Stimulated activated CD4-positive, alpha-beta T cell treated with anti-CD3 and anti-CD28 coated beads, Interleukin-1b, Interleukin-23, amount 100 ng/mL, for 4 hours (primary cell): ENCODE measurements around the gene ERGIC3.
"Not testable (repeated sequence)": the region's sequence is repeated elsewhere in the genome, so short reads cannot be mapped to it uniquely, and the experiment has no call there.

ENCODE experiments used
- DNase-seq, 2 donors: peaks; one replicate each; pipeline ENCODE4 v3.0.0-alpha.2; 2020; ENCODE audit warnings: low read depth in 2 of 2

The ERGIC3 gene

GRCh38 chr20:35517767-35518166, 24.1 kb upstream of the ERGIC3 start:
- not testable (repeated sequence) for DNase-seq

- no peak for DNase-seq
Measured at GRCh38 chr20:35518955-35519354, 22.9 kb upstream of the ERGIC3 start.

- DNase-seq, result peak in 1 of 2 donors; percentile 7
Measured at GRCh38 chr20:35523298-35523888, 18.5 kb upstream of the ERGIC3 start.

DNA sequence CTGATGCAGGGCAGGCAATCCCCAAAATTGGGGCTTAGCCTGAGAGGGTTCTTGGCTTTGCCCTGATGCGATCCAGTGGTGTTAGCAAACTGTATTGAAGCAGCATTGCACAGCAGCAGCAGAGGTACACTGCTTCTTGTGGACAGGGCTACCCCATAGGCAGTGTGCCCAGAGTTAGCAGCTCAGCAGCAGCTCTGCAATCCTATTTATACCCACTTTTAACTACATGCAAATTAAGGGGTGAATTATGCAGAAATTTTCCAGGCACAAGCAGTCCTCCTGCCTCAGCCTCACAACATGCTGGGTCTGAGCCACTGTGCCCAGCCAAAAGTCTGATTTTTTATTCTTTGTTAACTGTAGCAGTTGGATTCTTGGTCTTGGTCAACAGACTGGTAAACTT, 16.2 kb upstream of the ERGIC3 start:
- DNase-seq, result no peak

GRCh38 chr20:35527122-35527769, 14.6 kb upstream of the ERGIC3 start:
- no peak for DNase-seq

GRCh38 chr20:35529552-35529951, 12.3 kb upstream of the ERGIC3 start, which contains the start of gene C20orf173:
TSS of gene C20orf173 (minus strand) at chr20:35529652. CDS start at chr20:35529373, 279 bp downstream.
- no peak for DNase-seq

- no peak for DNase-seq
Measured at GRCh38 chr20:35539756-35540212, 2.1 kb upstream of the ERGIC3 start.

GRCh38 chr20:35541118-35541782, 628 bp upstream of the ERGIC3 start:
- DNase-seq, result no peak

- no peak for DNase-seq
Measured at GRCh38 chr20:35542990-35543389, 1.1 kb downstream of the ERGIC3 start.

DNA sequence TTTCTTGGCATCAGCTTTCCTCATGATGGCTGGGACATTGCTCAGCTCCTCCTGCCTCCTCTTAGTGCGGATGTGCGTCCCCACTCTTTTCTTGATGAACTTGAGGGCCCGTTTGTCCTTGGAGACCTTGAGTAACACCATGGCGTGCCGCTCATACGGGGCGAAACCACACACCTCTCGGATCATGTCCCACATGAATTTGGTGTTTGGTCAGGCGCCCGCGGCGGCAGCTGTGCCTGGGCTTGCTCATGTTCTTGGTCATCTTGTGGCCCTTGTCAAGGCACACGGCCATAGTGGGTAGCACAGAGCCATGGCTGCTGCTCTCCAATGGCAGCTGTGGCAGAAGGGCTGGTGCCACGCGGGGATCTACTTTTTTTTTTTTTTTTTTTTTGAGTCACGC, 2.6 kb downstream of the ERGIC3 start:
- DNase-seq, result no peak

- DNase-seq, result not testable (repeated sequence)
Measured at GRCh38 chr20:35544941-35545340, 3.1 kb downstream of the ERGIC3 start.

DNA sequence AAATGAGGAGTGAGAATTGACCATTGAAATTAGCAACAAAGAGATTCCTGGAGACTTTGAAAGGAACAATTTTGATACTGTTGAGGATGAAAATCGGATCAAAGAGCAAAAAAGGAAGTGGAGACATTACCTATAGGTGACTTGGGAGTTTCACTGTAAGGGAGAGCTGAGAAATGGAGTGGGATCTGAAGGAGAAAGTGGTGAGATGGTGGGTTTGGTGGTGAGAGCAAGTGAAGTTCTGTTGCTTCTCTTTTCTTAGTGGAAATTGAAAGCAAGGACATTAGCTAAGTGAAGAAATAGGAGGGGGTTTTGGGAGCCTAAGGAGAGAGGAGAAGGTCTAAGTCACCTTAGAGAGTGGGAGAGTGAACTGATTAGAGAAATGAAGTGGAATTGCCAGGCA, 4.2 kb downstream of the ERGIC3 start:
- no peak for DNase-seq

DNA sequence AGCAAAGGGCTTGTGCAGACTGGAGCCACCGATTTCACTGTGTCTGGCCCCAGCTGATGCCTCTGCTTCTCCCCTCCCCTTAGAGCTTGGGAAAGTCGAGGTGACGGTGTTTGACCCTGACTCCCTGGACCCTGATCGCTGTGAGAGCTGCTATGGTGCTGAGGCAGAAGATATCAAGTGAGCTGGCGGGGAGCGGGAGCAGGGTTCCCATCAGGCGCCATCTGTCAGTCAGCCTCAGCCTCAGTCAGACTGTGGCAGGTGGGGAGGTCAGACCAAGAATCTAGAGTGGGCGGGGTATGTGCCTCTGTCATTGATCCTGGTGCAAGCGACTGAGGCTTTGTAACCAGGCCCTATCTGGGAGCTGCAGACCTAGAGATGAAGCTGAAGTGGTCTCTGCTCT, 5.5 kb downstream of the ERGIC3 start:
- no peak for DNase-seq

- no peak for DNase-seq
Measured at GRCh38 chr20:35551503-35551902, 9.6 kb downstream of the ERGIC3 start.

- DNase-seq, result no peak
Measured at GRCh38 chr20:35552914-35553313, 11.0 kb downstream of the ERGIC3 start.

DNA sequence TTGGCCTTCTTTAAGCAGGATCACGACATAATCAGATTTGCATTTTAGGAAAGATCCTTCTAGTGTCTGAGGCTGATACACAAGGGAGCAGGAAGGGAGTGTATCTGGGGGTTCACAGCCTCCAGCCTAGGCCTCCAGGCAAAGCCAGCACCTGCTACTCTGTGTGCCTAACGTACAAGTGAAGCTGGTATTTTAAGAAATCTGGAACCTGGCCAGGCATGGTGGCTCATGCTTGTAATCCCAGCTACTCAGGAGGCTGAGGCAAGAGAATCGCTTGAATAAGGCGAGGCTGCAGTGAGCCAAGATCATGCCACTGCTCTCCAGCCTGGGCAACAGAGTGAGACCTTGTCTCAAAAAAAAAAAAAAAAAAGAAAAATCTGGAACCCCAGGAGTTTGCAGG, 13.6 kb downstream of the ERGIC3 start:
- not testable (repeated sequence) for DNase-seq

DNA sequence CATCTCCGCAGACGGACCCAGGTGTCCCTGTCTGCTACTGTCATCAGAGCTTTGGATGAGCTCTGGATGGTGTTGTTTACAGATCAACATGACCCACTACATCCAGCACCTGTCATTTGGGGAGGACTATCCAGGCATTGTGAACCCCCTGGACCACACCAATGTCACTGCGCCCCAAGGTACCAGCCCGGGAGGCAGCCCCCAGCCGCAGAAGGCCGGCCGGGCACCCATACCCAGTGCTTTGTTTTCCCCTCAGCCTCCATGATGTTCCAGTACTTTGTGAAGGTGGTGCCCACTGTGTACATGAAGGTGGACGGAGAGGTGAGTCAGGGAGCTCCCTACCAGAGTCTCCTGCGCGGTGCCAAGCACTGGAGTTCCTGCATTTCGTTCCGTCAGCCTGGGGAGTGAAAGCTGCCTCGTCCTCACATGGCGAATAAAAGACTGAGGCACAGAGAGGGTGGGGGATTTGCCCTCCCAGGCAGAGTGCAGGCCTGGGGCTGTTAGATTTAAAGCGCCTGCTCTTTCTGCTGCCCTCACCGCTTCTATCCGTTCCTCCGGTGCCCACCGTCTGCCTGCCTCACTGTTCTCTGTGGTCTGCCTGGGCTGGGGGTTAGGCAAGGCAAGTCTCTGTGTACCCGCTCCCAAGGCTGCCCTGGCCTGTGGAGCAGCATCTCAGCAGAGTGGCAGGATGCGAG, 14.2 kb downstream of the ERGIC3 start:
- no peak for DNase-seq

- no peak for DNase-seq
Measured at GRCh38 chr20:35556871-35557270, 15.0 kb downstream of the ERGIC3 start.

DNA sequence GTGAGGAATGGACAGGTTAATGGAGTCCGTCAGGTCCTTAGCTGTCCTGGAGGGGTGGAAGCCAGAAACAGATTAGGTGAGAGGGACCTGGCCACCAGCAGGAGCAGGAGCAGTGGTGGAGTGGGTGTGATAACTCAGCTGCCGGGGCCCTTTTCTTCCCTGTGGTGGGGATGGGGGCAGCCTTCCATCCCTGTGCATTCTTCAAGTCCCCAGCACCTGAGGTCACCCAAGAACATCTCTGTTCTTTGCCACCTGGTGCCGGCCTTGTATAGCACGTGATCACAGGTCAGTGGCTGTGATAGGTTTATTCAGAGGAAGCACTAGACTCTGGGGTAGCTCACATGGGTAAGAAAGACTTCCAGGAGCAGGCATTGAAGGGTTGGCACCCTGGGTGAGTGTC, 16.6 kb downstream of the ERGIC3 start:
- DNase-seq, result no peak

DNA sequence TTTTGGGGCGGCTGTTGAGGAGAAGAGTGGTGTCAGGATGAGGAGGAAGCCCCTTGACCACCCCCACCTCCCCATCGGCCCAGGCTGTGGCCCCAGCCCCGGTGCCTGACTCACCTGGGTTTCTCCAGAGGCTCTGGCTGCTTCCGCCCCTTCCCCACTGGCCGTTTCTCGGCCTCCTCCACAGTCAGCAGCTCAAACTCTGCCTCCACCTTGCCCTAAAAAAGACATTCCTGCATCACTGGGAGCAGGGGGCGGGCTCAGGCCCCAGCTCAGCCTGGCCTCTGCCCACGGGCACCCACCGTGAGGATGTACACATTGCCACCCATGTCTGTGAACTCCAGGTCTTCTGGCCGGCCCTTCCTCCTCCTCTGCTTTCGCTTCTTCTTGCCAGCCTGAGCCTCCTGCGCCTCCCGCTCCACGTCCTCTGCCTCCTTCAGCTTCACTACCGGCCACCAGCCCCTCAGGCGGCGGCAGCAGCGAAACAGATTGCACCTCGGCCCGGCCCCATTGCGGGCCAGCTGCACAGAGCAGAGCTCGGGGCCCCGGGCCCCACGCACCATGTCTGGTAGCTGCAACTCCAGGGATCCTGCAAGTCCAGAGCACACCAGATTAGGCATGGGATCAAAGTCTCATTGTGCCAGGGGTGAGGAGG, 17.3 kb downstream of the ERGIC3 start:
- no peak for DNase-seq

DNA sequence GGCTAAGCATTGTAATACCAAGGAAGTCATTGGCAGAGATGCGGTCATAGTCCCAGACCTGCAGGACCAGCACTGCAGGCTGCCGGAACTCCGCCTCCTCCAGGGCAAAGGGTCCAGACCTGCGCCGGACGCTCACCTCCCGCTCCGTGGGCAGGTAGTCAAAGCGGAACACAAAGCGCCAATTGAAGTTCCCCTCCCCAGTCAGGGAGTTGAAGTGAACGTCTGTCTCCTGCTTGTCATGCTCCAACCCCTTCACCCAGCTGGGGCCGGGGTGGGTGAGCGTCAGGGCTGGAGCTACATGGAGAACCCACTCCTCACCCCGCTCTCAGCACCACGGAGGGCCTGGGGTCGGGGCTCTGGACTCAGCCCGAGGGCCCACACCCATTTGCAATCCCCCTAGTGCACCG, 18.2 kb downstream of the ERGIC3 start:
- DNase-seq, result no peak

DNA sequence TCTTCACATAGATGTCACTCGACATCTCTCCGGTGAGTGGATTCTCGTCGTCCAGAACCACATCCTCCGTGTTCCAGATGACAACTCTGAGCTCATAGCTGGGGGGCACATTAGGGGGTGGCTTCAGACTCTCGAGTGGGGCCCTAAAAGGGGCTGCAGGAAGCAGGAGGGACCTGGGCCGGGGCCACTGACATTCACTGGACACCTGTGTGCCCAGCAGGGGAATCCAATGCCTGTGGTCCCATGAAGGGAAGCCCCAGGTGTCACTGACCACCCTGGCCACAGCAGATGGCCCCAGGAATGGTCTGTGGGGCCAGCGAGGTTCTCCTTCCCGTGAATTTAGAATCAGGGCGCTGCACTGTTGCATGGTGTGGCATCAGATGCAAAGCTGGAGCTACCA, 18.7 kb downstream of the ERGIC3 start:
- no peak for DNase-seq
